ENCODE results near the gene LATS1. TPM values are rescaled to one million over a fixed set of nuclear protein-coding genes. Genes with fewer than 3 reads are reported as not detected.
A peak's percentile ranks its signal among the peaks of the same experiment; 100 is the strongest.

LATS1 gene
- total RNA-seq, 1 donor from 2014 or later, result 41.5 TPM

DNA sequence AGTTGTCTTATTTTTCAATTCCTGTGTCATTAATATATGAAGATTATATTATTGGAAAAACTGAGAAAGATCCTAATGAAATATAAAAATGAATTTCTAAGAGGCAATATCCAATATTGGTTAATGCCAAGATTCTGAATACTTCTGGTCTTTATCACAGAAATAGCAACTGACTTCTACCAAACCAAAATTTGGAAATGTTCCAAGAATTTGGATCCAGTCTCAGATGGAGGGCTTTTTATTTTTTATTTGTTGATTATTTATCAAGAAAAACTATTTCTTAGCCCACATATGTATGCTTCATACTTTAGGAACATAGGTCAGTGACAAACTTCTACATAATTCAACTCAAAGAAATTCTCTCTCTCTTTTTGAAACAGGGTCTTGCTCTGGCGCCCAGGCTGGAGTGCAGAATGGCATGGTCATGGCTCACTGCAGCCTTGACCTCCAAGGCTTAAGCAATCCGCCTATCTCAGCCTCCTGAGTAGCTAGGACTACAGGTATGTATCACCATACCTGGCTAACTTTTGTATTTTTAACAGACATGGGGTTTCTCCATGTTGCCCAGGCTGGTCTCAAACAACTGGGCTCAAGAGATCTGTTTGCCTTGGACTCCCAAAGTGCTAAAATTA lies 15.3 kb upstream of the LATS1 start:
- ATAC-seq, result no peak
- intact Hi-C loops (cut with DNase I), result no loop called here
- no peak for DNase-seq (ENCODE audit: low spot score)

DNA sequence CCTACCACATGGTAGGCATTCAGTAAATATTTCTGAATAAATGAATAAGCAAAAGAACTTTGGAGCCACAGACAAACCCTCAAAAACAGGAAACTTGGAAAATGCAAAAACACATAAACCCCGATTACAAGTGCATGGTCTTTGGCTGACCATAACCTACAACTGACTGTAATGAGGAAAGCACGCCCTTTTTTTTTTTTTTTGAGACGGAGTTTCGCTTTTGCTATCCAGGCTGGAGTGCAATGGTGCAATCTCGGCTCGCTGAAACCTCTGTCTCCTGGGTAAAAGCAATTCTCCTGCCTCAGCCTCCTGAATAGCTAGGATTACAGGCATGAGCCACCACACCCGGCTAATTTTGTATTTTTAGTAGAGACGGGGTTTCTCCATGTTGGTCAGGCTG lies 11.9 kb upstream of the LATS1 start:
- intact Hi-C loops (cut with DNase I), result no loop called here
- DNase-seq (ENCODE audit: low spot score), result no peak
- no peak for ATAC-seq

DNA sequence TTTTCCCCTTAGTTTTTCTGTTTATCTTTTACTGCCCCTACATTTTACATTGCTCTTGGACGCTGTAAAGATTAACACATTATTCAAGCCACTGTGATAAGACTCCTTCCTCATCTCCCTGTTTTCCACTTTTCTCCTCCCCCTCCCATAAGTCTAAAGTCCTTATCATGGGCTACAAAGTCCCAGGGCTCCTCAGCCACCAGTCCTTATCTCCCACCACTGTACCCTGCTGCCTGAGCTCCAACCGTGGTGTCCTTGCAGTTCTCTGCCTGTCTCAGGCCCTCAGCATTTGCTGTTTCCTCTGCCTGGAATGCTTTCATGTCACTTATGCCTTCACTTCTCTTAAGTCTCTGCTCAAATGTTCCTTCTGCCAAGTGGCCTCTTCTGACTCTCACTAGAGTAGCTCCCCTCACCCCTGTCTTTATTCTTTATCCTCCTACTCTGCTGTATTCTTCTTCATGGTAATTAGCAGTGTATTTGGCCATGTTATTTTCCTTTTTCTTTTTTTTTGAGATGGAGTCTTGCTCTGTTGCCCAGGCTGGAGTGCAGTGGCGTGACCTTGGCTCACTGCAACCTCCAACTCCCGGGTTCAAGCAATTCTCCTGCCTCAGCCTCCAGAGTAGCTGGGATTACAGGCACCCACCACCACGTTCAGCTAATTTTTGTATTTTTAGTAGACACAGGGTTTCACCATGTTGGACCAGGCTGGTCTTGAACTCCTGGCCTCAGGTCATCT lies 10.8 kb upstream of the LATS1 start:
- intact Hi-C loops (cut with DNase I), result no loop called here
- ATAC-seq (no peak), DNase-seq (ENCODE audit: low spot score) (no peak)

DNA sequence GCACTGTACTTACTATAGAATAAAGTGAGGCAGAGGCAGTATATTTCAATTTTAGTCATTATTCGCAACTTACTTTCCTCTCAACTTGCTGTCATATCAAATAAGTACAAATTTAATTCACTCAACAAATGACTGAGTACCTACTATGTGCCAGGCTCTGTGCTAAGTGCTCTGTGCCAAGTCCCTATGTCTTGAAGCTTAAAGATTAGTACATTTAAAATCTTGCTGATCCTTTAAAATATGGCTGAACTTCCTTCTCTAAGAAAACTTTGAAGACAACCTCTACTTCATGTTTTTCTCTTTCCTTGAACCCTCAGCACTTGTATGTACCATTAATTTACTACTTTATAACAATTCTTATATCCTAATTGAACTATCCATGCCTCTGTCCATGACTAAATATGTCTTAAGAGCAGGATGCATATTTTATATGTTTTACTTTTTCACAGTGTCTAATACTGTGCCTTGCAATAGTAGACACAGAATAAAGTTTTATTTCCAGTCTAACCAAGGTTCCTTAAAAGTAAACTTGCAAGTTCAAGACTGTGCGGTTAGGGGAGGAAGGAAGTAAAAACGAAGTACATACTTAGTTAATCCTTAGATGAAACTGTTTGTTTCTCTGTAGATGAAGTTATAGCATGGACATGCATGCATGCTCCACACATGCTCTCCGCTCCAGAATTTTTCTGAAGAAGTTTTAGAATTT lies 10.0 kb upstream of the LATS1 start:
- ATAC-seq (no peak), DNase-seq (ENCODE audit: low spot score) (no peak)
- intact Hi-C loops (cut with DNase I), result no loop called here

DNA sequence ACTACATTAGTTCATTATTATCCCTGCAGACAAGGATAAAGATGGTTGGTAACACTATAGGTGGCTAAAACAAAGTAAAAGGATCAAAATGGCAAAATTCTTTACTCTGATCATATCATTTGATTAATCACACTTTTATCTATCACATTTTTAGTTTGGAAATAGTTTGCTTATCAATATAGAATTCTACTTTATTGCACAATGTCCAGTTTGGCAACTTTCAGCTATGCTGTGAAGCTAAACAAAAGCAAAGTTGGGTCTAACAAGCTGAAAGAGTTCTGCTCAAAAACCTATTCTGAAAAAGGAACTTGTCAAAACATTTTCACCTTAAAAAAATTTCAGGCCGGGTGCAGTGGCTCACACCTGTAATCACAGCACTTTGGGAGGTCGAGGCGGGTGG lies 7.9 kb upstream of the LATS1 start:
- ATAC-seq (no peak), DNase-seq (ENCODE audit: low spot score) (no peak)
- intact Hi-C loops (cut with DNase I), result no loop called here

DNA sequence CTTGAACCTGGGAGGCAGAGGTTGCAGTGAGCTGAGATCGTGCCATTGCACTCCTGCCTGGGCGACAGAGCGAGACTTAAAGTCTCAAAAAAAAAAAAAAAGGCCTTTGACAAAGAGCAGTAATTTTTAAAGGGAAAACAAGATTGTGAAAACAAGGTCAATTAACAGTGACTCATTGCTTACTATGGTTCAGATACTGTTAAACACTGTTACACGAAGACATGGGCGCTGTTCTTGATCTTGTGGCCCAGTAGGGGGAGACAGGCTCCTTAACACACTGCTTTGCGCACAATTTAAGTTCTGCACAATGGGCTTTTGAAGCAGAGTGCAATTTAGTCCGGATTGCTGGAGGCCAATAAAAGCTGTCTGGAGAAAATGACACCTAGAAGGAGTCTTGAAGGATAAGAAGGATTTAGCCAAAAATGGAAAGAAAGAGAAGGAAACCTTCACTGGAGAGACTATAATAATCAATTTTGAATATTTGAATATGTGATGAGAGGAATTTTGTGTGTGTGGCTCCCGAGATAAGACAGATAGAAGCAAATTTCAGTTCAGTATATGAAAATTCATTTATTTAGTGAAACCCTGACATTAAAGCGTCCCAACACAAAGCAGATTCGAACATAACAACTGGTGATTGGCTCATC lies 6.0 kb upstream of the LATS1 start:
- DNase-seq (ENCODE audit: low spot score), result no peak
- intact Hi-C loops (cut with DNase I), result no loop called here
- ATAC-seq, result peak; percentile 78

DNA sequence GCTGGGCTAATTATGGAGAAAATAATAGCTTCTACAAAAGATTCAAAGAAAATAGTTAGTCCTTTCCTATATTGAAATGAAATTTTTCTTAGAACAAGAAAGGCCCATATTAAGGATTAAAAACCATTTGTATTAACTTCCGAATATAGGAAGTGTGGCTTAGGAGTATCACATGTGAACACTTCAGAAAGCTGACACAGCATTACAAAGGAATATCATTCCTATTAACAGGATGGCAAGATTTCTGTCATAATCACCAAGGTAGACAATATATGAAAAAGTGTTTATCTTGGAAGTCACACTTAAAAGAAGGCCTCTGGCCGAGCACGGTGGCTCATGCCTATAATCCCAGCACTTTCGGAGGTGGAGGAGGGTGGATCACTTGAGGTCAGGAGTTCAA lies 5.4 kb upstream of the LATS1 start:
- intact Hi-C loops (cut with DNase I), result no loop called here
- ATAC-seq (no peak), DNase-seq (ENCODE audit: low spot score) (no peak)

DNA sequence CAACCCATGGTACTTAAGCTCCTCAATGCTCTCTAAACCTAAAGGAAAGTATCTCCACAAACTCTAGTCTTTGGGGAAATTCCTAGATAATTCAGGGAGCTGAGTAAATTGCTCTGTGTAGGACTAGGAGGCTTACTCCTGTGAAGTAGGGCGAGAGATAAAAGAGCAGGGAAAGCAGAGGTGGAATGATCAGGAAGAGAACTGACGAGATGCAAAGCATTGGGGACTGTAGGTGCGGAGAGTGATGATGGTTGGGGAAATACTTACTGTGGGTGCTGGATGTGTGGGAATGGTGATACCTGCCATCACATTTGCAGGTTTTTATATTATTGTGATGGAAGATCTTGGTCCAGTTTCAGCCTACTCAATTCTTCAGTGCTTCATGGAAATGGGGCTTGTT lies 1.6 kb upstream of the LATS1 start:
- no peak for ATAC-seq
- intact Hi-C loops (cut with DNase I), result no loop called here
- no peak for DNase-seq (ENCODE audit: low spot score)

DNA sequence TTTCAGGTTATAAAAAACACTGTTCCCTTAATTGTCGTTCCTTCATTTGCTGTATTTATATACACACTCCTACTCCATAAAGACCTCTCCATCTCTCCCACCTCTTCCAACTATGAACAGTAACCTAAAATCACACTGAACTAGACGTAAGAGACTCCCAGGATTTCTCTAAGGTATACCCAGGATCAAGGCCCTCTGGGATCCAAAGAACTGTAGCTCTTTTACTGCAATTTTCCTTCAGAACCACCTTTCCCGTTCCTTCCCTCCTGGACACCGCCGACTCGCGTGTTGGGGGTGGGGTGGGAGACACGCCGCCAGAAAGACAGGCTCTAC lies 680 bp downstream of the LATS1 start:
- DNase-seq (ENCODE audit: low spot score), result no peak
- ATAC-seq, result no peak
- intact Hi-C loops (cut with DNase I), result no loop called here

DNA sequence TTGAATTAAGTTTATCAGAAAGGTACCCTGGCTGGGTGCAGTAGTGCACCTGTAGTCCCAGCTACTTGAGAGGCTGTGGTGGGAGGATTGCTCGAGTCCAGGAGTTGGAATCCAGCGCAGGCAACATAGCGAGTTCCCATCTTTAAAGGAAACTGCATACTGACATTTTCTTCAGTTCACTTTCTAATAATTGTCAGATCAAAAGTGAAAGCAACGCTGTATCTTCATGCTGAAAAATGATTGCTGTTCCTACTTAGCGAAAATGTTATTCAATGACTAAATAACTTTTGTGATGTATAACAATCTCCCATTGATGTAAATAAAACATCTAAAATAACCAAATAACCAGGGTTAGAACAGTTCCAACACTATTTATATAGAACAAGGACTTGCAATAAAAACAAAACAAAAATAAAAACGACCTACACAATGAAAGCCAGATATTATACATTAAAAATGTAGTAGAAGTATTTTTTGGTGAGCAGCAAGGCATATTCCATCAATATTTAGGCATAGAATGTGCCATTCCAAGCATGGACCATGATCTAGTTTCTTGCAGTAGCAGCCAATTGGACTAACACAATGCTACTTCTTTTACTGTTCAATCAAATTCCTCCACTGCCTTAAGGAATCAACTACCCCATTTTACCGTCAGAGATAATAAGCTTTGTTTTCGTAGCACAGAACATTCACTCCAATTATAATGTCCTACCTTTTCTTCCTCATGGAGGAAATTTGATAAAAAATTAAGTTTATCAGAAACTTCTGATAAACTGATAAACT lies 1.5 kb downstream of the LATS1 start:
- DNase-seq (ENCODE audit: low spot score) (no peak), ATAC-seq (no peak)
- intact Hi-C loops (cut with DNase I), result no loop called here

DNA sequence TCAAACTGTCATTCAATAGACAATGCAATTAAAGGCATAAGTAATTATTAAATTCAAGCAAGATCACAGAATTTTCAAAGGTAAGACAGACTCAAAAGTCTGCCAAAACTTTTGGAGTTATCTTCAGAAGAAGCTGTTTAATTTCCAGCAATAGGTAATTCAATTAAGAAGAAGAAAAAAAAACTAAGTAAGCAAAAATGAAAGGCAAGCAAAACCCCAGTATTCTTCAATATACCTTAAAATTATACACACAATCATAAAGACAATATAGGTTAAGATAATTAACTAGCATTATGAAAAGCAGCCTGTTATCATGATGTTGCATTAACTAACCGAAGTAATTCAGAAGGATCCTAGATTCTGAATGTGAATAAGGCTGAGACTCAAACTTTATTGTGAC lies 3.5 kb downstream of the LATS1 start:
- no peak for ATAC-seq
- intact Hi-C loops (cut with DNase I), result no loop called here

DNA sequence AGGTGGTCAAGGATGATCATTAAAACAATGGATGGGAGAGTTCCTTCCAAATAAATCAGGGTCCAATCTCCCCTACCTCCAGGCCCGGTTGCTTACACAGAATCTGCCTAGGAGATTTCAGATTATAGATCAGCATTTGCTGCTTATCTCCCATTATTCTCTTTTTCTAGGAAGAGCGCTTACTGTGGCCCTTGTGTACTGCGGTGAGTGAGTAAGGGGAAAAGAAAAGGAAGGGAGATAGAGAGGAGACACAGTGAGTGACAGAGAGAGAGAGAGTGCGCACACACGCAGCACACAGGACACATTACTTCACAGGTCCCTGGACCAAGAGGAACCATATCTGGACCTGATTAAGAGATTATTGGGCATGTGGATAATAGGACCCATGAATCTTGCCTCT lies 6.2 kb downstream of the LATS1 start:
- ATAC-seq, result no peak
- DNase-seq (ENCODE audit: low spot score), result no peak
- intact Hi-C loops (cut with DNase I), result no loop called here

More for the DNA sequence above, 3.5 kb downstream of the LATS1 start:
- DNase-seq (ENCODE audit: low spot score), result no peak

DNA sequence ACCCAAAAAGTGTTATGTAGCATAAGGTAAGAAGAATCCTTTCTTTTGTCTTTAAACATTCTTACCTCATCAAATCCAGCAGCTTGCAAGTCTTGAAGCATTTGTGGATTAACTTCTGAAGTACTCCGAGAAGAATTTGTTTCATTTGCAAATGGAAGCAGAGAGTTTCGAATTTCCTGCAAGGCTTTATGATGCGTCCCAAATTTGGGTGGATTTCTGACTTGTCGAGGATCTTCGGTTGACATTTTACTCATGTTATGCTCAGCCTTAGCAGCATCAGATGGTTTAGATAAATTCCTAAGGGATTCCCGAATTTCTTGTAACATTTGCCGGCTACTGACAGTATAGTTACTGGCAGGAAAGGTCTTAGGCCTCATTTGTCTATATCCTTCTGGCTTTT lies 16.2 kb downstream of the LATS1 start:
- no peak for DNase-seq (ENCODE audit: low spot score)
- ATAC-seq, result no peak
- intact Hi-C loops (cut with DNase I), result no loop called here

DNA sequence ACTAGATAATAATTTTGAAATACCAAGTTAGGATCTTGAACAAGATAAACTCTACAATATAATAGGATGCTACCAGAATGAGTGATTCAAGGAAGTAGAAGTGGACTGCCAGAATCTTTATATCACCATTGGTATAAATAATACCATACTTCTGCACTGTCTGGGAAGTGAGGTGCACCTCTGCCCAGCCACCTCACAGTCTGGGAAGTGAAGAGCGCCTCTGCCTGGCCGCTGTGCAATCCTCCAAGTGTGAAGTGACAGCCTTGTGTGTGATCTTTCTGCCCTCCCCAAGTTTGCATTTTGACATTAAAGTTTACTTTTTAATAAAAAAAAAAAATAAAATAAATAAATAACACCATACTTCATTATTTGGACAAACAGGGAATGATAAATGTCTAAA lies 18.8 kb downstream of the LATS1 start:
- intact Hi-C loops (cut with DNase I), result no loop called here
- DNase-seq (ENCODE audit: low spot score), result no peak
- ATAC-seq, result no peak

DNA sequence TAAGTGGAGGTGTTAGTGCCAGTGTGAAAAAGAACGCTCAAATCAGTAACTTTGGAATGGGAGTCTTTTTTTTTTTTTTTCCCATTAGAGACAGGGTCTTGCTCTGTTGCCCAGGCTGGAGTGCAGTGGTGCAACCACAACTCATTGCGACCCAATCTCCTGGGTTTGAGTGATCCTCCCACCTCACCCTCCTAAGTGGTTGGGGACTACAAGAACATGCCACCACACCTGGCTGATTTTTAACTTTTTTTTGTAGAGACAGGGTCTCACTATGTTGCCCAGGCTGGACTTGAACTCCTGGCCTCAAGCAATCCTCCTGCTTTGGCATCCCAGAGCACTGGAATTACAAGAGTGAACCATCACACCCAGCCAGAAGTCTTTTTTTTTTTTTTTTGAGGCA lies 19.7 kb downstream of the LATS1 start:
- DNase-seq (ENCODE audit: low spot score) (no peak), ATAC-seq (no peak)
- intact Hi-C loops (cut with DNase I), result no loop called here

DNA sequence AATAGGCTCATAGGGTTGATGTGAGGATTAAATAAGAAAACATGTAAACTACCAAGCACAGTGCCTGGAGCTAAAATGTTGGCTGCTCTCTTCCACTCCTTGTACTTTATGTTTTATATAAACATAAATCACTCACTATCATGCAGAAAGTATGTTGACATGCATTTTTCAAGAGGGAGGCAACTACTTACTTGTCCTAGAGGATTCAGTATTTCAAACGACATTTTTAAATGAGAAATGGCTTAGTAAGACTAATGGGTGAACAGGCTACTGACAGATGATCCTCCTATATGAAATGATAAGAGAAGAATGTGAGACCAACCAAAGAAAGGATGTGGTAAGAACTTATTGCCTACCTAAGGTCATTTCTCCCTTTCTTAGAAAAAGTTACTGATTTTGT lies 21.0 kb downstream of the LATS1 start:
- intact Hi-C loops (cut with DNase I), result no loop called here
- ATAC-seq, result no peak
- no peak for DNase-seq (ENCODE audit: low spot score)

DNA sequence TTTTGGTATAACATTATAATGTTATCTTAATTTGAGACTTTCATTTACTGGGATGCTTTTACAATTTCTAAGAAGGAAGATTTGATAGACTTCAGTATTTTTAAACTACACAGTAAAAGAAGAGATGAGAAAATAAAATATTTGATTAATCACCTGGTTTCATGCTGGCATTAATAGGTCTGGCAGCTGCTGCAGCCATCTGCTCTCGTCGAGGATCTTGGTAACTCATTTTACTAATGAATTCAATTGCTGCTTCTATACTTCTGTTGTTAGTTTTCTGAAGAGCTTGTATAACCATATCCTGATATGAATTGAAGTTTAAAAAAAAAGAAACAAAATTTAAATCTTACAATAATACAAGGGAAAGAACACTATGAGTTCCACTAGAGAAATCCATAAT lies 23.0 kb downstream of the LATS1 start:
- DNase-seq (ENCODE audit: low spot score), result no peak
- intact Hi-C loops (cut with DNase I), result no loop called here
- no peak for ATAC-seq

DNA sequence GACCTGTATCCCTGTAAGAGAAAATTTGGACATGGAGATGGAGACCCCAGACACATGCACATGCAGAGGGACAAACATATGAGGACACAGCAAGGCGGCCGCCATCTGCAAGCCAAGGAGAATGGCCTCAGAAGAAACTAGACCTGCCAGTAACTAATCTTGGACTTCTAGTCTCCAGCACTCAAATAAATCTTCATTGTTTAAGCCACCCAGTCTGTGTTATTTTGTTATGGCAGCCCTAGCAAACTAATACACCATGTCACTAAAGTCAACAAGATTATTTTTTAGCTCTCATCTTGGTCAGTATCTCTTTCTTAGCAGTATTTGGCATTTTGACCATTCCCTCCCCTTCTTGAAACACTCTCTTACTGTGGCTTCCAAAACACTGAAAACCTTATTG lies 26.7 kb downstream of the LATS1 start:
- intact Hi-C loops (cut with DNase I), result no loop called here
- DNase-seq (ENCODE audit: low spot score) (no peak), ATAC-seq (no peak)

DNA sequence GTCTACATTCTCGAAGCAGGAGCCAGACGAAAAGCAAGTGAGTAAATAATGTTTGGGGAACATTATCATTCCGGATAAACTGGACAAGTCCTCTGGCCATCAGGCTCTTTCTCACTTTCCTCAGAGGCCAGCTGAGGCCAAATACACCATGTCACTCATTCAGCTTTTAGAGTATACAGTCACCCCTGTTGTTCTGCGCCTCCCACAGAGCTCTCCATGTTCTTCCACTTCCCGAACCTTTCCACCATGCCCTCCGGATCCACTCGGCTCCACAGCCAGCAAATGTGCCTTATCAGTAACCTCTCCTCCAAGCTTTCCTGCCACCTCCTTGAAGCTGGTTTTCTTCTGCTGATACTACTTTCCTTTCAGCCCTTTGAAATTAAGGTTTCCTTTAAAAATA lies 31.7 kb downstream of the LATS1 start:
- DNase-seq (ENCODE audit: low spot score), result no peak
- no peak for ATAC-seq
- intact Hi-C loops (cut with DNase I), result no loop called here

Data from sciatic nerve (tissue), 2 donors.